ENCODE results near the gene ASCL3.

Gene ASCL3

GRCh38 chr11:8932564-8933180 lies 10.1 kb downstream of the ASCL3 start, which contains the start of gene C11orf16:
TSS of gene C11orf16 (minus strand) at chr11:8932947. CDS start at chr11:8932308, 639 bp downstream.
- Histone ChIP-seq H3K9me2 (replicated peaks; ENCODE audit: insufficient read depth, low read length) (no peaks in the 10 kb centered on the region), H3F3A (ENCODE audit: insufficient read depth) (no peaks in the 10 kb centered on the region), H3K36me3 (ENCODE audit: low read length) (no peaks in the 10 kb centered on the region), H3K79me2 (ENCODE audit: insufficient read depth, low read length) (no peaks in the 10 kb centered on the region), H3K9me3 (ENCODE audit: insufficient read depth, low read length) (no peaks in the 10 kb centered on the region), H3K4me2 (ENCODE audit: low read depth, low read length, poor library complexity, severe bottlenecking) (no peak within 1 kb of the TSS), H3K27me3 (ENCODE audit: low read length) (no peaks in the 10 kb centered on the region), H3K9ac (ENCODE audit: low read length) (no peak within 1 kb of the TSS), H3K4me3 (ENCODE audit: insufficient read depth, low read length, poor library complexity, severe bottlenecking) (no peak within 1 kb of the TSS), H3K27ac (ENCODE audit: low read depth, low read length) (no peak within 1 kb of the TSS), H2AFZ (ENCODE audit: low read depth, low read length, severe bottlenecking) (no peak within 1 kb of the TSS), H4K20me1 (ENCODE audit: low read depth, low read length) (no peaks in the 10 kb centered on the region)
- TF ChIP-seq CTCF (IDR thresholded peaks at IDR 0.05; ENCODE audit: insufficient read depth, low read length, poor library complexity, severe bottlenecking) = no peak

- Histone ChIP-seq H4K20me1 (ENCODE audit: low read depth, low read length) (no peaks in the 10 kb centered on the region), H3K36me3 (ENCODE audit: low read length) (no peaks in the 10 kb centered on the region)
These were observed 12.2 kb downstream of the ASCL3 start for GRCh38 chr11:8930456-8931175.

GRCh38 chr11:8928981-8929615 lies 13.7 kb downstream of the ASCL3 start:
- TF ChIP-seq EZH2phosphoT487 (conservative IDR thresholded peaks at IDR 0.05; ENCODE audit: low read length) (no peak), CTCF (IDR thresholded peaks at IDR 0.05; ENCODE audit: insufficient read depth, low read length, poor library complexity, severe bottlenecking) (no peak)
- Histone ChIP-seq H3K27ac (ENCODE audit: low read depth, low read length) (no peak overlapping the region), H4K20me1 (ENCODE audit: low read depth, low read length) (no peaks in the 10 kb centered on the region), H3K36me3 (ENCODE audit: low read length) (no peaks in the 10 kb centered on the region), H3K9me3 (ENCODE audit: insufficient read depth, low read length) (no peaks in the 10 kb centered on the region), H3F3A (ENCODE audit: insufficient read depth) (no peaks in the 10 kb centered on the region), H3K9me2 (replicated peaks; ENCODE audit: insufficient read depth, low read length) (no peaks in the 10 kb centered on the region), H3K4me2 (ENCODE audit: low read depth, low read length, poor library complexity, severe bottlenecking) (no peak overlapping the region), H3K4me3 (ENCODE audit: insufficient read depth, low read length, poor library complexity, severe bottlenecking) (no peak overlapping the region), H3K27me3 (ENCODE audit: low read length) (no peaks in the 10 kb centered on the region), H3K9ac (ENCODE audit: low read length) (no peak overlapping the region), H3K79me2 (ENCODE audit: insufficient read depth, low read length) (no peaks in the 10 kb centered on the region), H2AFZ (ENCODE audit: low read depth, low read length, severe bottlenecking) (no peak overlapping the region)

More at GRCh38 chr11:8930456-8931175, 12.2 kb downstream of the ASCL3 start:
- no peaks in the 10 kb centered on the region for H3F3A ChIP-seq (ENCODE audit: insufficient read depth)
- H3K4me3 ChIP-seq (ENCODE audit: insufficient read depth, low read length, poor library complexity, severe bottlenecking) = no peak overlapping the region
- no peak overlapping the region for H3K27ac ChIP-seq (ENCODE audit: low read depth, low read length)
- no peak overlapping the region for H3K4me2 ChIP-seq (ENCODE audit: low read depth, low read length, poor library complexity, severe bottlenecking)
- TF ChIP-seq EZH2phosphoT487 (conservative IDR thresholded peaks at IDR 0.05; ENCODE audit: low read length) = no peak
- TF ChIP-seq CTCF (IDR thresholded peaks at IDR 0.05; ENCODE audit: insufficient read depth, low read length, poor library complexity, severe bottlenecking) = no peak
- no peak overlapping the region for H3K9ac ChIP-seq (ENCODE audit: low read length)
- no peaks in the 10 kb centered on the region for H3K79me2 ChIP-seq (ENCODE audit: insufficient read depth, low read length)
- no peaks in the 10 kb centered on the region for H3K27me3 ChIP-seq (ENCODE audit: low read length)
- no peak overlapping the region for H2AFZ ChIP-seq (ENCODE audit: low read depth, low read length, severe bottlenecking)
- no peaks in the 10 kb centered on the region for H3K9me3 ChIP-seq (ENCODE audit: insufficient read depth, low read length)
- no peaks in the 10 kb centered on the region for H3K9me2 ChIP-seq (replicated peaks; ENCODE audit: insufficient read depth, low read length)
